Fibroblast of skin of abdomen (primary cell): ENCODE measurements around the gene IFT122.

ENCODE experiments used
- DNase-seq: peaks from one replicate; pipeline ENCODE4 v3.0.0-alpha.2; 2013

The IFT122 gene

GRCh38 chr3:129519896-129520715, 80.1 kb downstream of the IFT122 start:
- no peak for DNase-seq

GRCh38 chr3:129520960-129521359, 80.9 kb downstream of the IFT122 start:
- DNase-seq = no peak

GRCh38 chr3:129521611-129522010, 81.6 kb downstream of the IFT122 start:
- DNase-seq = no peak

GRCh38 chr3:129522953-129523352, 82.9 kb downstream of the IFT122 start:
- DNase-seq = no peak

GRCh38 chr3:129524081-129524480, 84.1 kb downstream of the IFT122 start:
- no peak for DNase-seq

- peak; percentile 37 for DNase-seq
Measured at GRCh38 chr3:129525341-129525968, 85.4 kb downstream of the IFT122 start.

- no peak for DNase-seq
Measured at GRCh38 chr3:129526121-129526900, 86.3 kb downstream of the IFT122 start.

- DNase-seq = no peak
Measured at GRCh38 chr3:129527262-129527661, 87.2 kb downstream of the IFT122 start.

- no peak for DNase-seq
Measured at GRCh38 chr3:129528589-129529100, 88.6 kb downstream of the IFT122 start, which contains the start of gene RHO. RHO (plus strand) TSS chr3:129528639; CDS start chr3:129528734, 95 bp downstream.

- no peak for DNase-seq
Measured at GRCh38 chr3:129529436-129530210, 89.6 kb downstream of the IFT122 start.

- peak; percentile 85 for DNase-seq
Measured at GRCh38 chr3:129530251-129530791, 90.3 kb downstream of the IFT122 start.

GRCh38 chr3:129530821-129531220, 90.8 kb downstream of the IFT122 start:
- no peak for DNase-seq

GRCh38 chr3:129531699-129532098, 91.7 kb downstream of the IFT122 start:
- DNase-seq = no peak

GRCh38 chr3:129532261-129532660, 92.2 kb downstream of the IFT122 start:
- no peak for DNase-seq

GRCh38 chr3:129533406-129533805, 93.4 kb downstream of the IFT122 start:
- no peak for DNase-seq

- DNase-seq = no peak
Measured at GRCh38 chr3:129534428-129535027, 94.5 kb downstream of the IFT122 start.

GRCh38 chr3:129535075-129535474, 95.1 kb downstream of the IFT122 start:
- no peak for DNase-seq

GRCh38 chr3:129536374-129536667, 96.3 kb downstream of the IFT122 start:
- no peak for DNase-seq

- DNase-seq = no peak
Measured at GRCh38 chr3:129536804-129537203, 96.8 kb downstream of the IFT122 start.

- DNase-seq = no peak
Measured at GRCh38 chr3:129539206-129539605, 99.2 kb downstream of the IFT122 start.

- no peak for DNase-seq
Measured at GRCh38 chr3:129540776-129541516, 100.9 kb downstream of the IFT122 start.
